ENCODE results near the gene MYL7.
"Not testable (repeated sequence)": the region's sequence is repeated elsewhere in the genome, so short reads cannot be mapped to it uniquely, and the experiment has no call there.

The MYL7 gene

DNA sequence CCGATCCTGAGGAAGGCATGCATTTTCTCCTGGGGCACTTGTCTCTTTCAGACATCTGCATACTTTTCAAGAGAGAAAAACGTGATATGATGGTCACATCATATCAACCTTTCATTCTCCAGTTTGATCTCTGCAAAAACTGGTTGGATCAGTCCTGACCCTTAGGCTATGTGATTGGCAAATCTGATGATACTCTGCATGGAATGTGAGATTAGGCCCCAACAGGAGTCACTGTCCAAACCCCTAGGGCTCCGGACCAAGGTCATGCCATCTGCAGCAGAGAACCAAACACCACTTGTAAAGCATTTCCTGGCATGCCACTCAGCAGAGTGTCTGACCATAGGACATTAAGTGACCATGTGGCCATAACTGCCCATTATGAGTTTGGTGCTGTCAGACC, 39.5 kb upstream of the MYL7 start:
- peaks cover 21% of the 10 kb centered on the region for H3K4me1 Mint-ChIP-seq
- no peak overlapping the region for H3K4me3 Mint-ChIP-seq

DNA sequence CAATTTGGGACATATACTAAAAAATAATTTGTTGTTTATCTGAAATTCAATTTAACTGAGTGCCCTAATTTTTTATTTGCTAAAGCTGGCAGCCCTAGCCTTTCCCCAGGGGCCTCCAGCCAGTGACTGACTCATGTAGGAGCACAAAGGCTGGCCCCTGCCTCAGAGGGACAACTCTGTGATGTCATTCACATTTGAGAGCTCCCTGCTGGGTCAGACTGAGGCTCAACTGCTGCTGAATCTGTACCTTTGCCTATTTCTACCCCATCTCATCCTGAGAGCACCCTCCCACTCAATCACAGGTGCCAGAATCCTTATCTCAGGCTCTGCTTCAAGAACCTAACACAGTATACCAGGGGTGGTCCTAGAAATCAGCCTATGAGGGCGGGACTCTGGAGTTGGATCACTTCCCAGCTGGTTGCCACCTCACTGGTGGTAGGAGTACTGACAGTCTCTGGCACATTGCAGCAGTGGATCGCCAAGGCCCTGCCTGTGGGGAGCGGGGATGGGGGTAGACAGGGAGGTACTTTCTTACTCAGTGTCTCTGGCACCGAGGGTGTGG, 36.5 kb upstream of the MYL7 start:
- H3K4me1 Mint-ChIP-seq: peaks cover 18% of the 10 kb centered on the region
- no peaks in the 10 kb centered on the region for H3K36me3 Mint-ChIP-seq (ENCODE audit: low read depth)
- H3K27me3 Mint-ChIP-seq (ENCODE audit: low read depth, poor library complexity): peaks cover 65% of the 10 kb centered on the region
- no peak for TF ChIP-seq CTCF (IDR thresholded peaks at IDR 0.05)
- H3K9me3 Mint-ChIP-seq: peaks cover 14% of the 10 kb centered on the region
- H3K4me3 Mint-ChIP-seq: no peak overlapping the region
- H3K27ac Mint-ChIP-seq: no peak overlapping the region
- DNase-seq: no peak

More for the DNA sequence above, 39.5 kb upstream of the MYL7 start:
- H3K36me3 Mint-ChIP-seq (ENCODE audit: low read depth): no peaks in the 10 kb centered on the region
- DNase-seq: no peak
- peaks cover 60% of the 10 kb centered on the region for H3K27me3 Mint-ChIP-seq (ENCODE audit: low read depth, poor library complexity)
- peaks cover 21% of the 10 kb centered on the region for H3K9me3 Mint-ChIP-seq
- no peak for TF ChIP-seq CTCF (IDR thresholded peaks at IDR 0.05)
- H3K27ac Mint-ChIP-seq: no peak overlapping the region

DNA sequence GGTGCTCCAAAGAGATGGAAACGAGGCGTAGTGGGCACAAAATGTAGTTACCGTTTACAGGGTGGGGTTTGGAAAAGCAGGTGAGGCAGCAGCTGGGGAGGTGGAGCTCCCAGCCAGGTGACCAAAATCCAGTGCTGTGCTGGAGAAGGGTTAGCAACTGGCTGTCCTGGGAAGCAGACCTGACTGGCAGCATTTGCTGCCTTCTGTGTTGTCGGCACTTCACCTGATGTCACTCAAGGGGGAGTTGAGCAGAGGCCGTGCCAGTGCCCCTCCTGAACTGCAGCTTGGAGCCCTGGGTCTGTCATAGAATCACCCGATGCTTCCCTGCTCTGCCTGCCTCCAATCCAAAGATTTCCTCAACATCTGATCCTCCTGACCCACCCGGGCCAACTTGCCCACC, 35.4 kb upstream of the MYL7 start:
- DNase-seq: no peak
- Mint-ChIP-seq H3K27ac (no peak overlapping the region), H3K4me3 (no peak overlapping the region), H3K4me1 (peaks cover 18% of the 10 kb centered on the region), H3K27me3 (ENCODE audit: low read depth, poor library complexity) (peaks cover 69% of the 10 kb centered on the region), H3K9me3 (peaks cover 11% of the 10 kb centered on the region), H3K36me3 (ENCODE audit: low read depth) (no peaks in the 10 kb centered on the region)
- no peak for TF ChIP-seq CTCF (IDR thresholded peaks at IDR 0.05)

DNA sequence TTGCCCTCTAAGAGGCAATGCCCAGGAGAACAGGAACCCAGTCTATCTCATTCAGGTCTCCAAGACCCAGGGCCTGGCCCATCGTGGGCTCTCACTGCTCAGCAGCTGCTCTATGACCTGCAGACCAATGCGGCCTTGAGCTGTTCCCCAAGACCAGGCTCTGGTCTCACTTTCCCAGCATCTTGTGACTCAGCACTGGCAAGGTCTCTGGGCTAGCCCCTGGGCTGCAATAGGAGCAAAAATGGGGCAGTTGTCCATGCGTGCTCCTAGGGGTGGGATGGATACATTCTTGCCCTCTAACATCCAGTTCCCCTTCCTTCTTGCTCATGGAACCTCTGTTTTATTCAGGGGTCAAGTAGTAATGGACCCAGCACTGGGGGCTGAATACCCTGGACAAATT, 34.6 kb upstream of the MYL7 start:
- H3K9me3 Mint-ChIP-seq: peaks cover 13% of the 10 kb centered on the region
- no peak for DNase-seq
- H3K4me1 Mint-ChIP-seq: peaks cover 18% of the 10 kb centered on the region
- TF ChIP-seq CTCF (IDR thresholded peaks at IDR 0.05): no peak
- no peak overlapping the region for H3K27ac Mint-ChIP-seq
- peaks cover 69% of the 10 kb centered on the region for H3K27me3 Mint-ChIP-seq (ENCODE audit: low read depth, poor library complexity)
- no peaks in the 10 kb centered on the region for H3K36me3 Mint-ChIP-seq (ENCODE audit: low read depth)
- no peak overlapping the region for H3K4me3 Mint-ChIP-seq

- Mint-ChIP-seq H3K27me3 (ENCODE audit: low read depth, poor library complexity) (peaks cover 75% of the 10 kb centered on the region), H3K9me3 (peaks cover 17% of the 10 kb centered on the region), H3K4me1 (peaks cover 18% of the 10 kb centered on the region)
- not testable (repeated sequence) for DNase-seq; H3K27ac Mint-ChIP-seq; H3K36me3 Mint-ChIP-seq (ENCODE audit: low read depth); H3K4me3 Mint-ChIP-seq
Measured at GRCh38 chr7:44174694-44174948, 33.5 kb upstream of the MYL7 start.

DNA sequence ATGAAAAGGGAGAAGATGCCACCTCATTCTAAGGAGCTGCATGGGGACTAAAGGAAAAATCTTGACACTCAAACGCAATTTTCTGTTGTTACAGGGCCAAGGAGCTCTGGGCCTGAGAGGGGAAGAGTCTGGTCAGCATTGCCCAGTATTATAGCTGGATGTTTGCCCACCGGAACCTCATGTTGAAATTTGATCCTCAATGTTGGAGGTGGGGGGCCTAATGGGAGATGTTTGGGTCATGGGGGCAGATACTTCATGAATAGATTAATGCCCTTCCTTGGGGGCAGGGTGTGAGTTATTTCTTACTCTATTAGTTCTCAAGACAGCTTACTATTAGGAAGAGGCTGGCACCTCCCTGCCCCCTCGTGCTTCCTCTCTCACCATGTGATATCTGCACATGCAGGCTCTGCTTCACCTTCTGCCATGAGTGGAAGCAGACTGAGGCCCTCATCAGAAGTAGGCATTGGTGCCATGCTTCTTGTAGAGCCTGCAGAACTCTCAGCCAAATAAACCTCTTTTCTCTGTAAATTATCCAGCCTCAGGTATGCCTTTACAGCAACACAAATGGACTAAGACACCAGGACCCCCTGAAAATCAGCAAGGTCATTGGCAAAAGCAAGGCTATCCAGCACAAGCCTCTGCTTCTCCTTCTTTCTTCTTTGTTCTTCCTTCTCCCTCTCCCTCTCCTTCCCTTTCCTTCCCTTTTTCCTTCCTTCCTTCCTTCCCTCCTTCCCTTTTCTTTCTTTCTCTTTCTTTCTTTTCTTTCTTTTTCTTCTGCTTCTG, 33.0 kb upstream of the MYL7 start:
- H3K4me3 Mint-ChIP-seq: no peak overlapping the region
- no peak for DNase-seq
- H3K4me1 Mint-ChIP-seq: peaks cover 18% of the 10 kb centered on the region
- H3K27ac Mint-ChIP-seq: no peak overlapping the region
- no peak for TF ChIP-seq CTCF (IDR thresholded peaks at IDR 0.05)
- H3K9me3 Mint-ChIP-seq: peaks cover 17% of the 10 kb centered on the region
- H3K27me3 Mint-ChIP-seq (ENCODE audit: low read depth, poor library complexity): peaks cover 75% of the 10 kb centered on the region
- no peaks in the 10 kb centered on the region for H3K36me3 Mint-ChIP-seq (ENCODE audit: low read depth)
